HL-60 (cell line): ENCODE results near the gene SLC17A1.

Experiments
- GABPA ChIP-seq: IDR thresholded peaks from 2 replicates; pipeline ENCODE4 v1.6.1; 2012; ENCODE audit warnings: low read depth
- TF ChIP-seq, protein P1 (sequence below): IDR thresholded peaks from 2 replicates; pipeline ENCODE4 v1.6.1; 2012; ENCODE audit warnings: low read depth; ENCODE audit not compliant: insufficient replicate concordance
- TF ChIP-seq, protein P2 (sequence below): IDR thresholded peaks from one replicate; pipeline ENCODE4 v1.5.1; 2011; ENCODE audit warnings: low read length, control low read depth, inconsistent platforms; ENCODE audit not compliant: insufficient read depth

DNA sequence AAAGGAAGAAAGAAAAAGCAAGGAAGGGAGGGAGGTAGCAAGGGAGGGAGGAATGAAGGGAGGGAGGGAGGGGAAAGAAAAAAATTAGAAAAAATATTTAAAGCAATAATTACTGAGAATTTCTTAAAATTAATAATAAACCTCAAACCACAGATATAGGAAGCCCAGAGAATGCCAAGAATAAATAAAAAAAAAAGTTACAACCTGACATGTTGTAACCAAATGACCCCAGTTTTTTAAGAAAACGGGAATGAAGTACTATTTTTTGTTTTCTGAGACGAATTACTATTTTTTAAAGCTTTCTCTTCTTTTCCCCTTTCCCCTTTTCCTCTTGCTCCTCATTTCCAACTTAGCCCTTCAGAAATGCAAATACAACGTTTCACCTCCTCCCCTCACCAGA lies 16.7 kb downstream of the SLC17A1 start:
- TF ChIP-seq, protein P1, sequence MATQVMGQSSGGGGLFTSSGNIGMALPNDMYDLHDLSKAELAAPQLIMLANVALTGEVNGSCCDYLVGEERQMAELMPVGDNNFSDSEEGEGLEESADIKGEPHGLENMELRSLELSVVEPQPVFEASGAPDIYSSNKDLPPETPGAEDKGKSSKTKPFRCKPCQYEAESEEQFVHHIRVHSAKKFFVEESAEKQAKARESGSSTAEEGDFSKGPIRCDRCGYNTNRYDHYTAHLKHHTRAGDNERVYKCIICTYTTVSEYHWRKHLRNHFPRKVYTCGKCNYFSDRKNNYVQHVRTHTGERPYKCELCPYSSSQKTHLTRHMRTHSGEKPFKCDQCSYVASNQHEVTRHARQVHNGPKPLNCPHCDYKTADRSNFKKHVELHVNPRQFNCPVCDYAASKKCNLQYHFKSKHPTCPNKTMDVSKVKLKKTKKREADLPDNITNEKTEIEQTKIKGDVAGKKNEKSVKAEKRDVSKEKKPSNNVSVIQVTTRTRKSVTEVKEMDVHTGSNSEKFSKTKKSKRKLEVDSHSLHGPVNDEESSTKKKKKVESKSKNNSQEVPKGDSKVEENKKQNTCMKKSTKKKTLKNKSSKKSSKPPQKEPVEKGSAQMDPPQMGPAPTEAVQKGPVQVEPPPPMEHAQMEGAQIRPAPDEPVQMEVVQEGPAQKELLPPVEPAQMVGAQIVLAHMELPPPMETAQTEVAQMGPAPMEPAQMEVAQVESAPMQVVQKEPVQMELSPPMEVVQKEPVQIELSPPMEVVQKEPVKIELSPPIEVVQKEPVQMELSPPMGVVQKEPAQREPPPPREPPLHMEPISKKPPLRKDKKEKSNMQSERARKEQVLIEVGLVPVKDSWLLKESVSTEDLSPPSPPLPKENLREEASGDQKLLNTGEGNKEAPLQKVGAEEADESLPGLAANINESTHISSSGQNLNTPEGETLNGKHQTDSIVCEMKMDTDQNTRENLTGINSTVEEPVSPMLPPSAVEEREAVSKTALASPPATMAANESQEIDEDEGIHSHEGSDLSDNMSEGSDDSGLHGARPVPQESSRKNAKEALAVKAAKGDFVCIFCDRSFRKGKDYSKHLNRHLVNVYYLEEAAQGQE, result no peak
- TF ChIP-seq, protein P2, sequence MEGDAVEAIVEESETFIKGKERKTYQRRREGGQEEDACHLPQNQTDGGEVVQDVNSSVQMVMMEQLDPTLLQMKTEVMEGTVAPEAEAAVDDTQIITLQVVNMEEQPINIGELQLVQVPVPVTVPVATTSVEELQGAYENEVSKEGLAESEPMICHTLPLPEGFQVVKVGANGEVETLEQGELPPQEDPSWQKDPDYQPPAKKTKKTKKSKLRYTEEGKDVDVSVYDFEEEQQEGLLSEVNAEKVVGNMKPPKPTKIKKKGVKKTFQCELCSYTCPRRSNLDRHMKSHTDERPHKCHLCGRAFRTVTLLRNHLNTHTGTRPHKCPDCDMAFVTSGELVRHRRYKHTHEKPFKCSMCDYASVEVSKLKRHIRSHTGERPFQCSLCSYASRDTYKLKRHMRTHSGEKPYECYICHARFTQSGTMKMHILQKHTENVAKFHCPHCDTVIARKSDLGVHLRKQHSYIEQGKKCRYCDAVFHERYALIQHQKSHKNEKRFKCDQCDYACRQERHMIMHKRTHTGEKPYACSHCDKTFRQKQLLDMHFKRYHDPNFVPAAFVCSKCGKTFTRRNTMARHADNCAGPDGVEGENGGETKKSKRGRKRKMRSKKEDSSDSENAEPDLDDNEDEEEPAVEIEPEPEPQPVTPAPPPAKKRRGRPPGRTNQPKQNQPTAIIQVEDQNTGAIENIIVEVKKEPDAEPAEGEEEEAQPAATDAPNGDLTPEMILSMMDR, result no peak
- no peak for TF ChIP-seq GABPA
